Stimulated activated CD4-positive, alpha-beta T cell treated with anti-CD3 and anti-CD28 coated beads, Interleukin-4, amount 100 ng/mL, for 24 hours (primary cell): Measurements from ENCODE around the gene ZMYND8.
"Not testable (repeated sequence)": the region's sequence is repeated elsewhere in the genome, so short reads cannot be mapped to it uniquely, and the experiment has no call there.

Experiments
- DNase-seq: peaks from one replicate; pipeline ENCODE4 v3.0.0-alpha.2; 2020

ZMYND8 gene

GRCh38 chr20:47263465-47264084 is 92.9 kb downstream of the ZMYND8 start:
- DNase-seq = no peak

DNA sequence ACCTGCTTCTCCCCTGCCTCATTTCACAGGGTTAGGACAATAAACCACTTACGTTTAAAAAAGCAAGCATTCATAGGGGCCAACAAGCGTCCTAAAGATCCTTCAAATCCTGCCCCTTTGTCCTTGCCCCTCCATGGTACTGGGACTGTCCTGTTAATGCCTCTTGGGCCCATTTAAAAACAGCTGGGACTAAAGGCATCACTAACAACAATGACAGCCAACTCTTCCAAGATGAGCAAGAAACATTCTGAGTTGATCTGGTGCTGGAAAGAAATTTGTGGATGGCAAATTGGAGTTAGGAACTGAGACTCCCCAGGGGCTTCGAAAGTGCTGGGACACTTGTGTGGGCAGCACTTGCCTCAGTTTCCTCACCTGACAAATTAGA is 93.4 kb downstream of the ZMYND8 start:
- DNase-seq = no peak

- DNase-seq = no peak
Observed at GRCh38 chr20:47262365-47263013, 94.0 kb downstream of the ZMYND8 start.

DNA sequence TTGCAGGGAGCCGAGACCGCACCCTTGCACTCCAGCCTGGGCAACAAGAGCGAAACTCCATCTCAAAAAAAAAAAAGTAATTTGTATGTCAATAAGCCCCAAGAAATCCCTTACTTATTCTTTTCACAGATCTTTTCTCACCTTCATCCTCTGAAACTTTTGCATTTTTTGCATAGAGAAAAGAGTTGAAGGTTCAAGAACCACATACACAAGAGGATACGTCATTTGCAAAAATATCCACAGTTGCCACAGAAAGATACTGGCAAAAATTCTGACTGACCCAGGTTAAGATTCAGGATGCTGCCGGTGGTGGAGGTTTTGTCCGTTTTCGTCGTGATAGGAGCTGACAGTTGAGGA is 94.5 kb downstream of the ZMYND8 start:
- no peak for DNase-seq

DNA sequence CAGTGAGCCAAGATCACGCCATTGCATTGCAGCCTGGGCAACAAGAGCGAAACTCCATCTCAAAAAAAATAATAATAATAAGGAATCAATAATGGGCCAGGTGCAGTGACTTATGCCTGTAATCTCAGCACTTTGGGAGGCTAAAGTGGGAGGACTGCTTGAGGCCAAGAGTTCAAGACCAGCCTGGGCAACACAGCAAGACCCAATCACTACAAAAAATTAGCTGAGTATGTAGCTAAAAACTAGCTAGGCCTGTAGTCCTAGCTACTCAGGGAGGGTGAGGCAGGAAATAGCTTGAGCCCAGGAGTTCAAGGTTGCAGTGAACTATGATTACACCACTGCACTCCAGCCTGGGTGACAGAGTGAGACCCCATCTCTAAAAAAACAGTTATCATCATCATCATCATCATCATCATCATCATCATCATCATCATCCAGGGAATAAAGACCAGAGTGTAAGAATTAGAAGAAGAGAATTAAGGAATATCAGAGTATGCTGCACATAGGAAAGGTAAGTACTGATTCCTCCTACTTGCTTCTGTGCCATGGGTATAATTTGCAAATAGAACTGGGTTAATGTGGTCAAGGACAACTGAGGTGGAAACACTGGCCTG is 95.2 kb downstream of the ZMYND8 start:
- DNase-seq = not testable (repeated sequence)

GRCh38 chr20:47260540-47261126 is 95.9 kb downstream of the ZMYND8 start:
- not testable (repeated sequence) for DNase-seq

DNA sequence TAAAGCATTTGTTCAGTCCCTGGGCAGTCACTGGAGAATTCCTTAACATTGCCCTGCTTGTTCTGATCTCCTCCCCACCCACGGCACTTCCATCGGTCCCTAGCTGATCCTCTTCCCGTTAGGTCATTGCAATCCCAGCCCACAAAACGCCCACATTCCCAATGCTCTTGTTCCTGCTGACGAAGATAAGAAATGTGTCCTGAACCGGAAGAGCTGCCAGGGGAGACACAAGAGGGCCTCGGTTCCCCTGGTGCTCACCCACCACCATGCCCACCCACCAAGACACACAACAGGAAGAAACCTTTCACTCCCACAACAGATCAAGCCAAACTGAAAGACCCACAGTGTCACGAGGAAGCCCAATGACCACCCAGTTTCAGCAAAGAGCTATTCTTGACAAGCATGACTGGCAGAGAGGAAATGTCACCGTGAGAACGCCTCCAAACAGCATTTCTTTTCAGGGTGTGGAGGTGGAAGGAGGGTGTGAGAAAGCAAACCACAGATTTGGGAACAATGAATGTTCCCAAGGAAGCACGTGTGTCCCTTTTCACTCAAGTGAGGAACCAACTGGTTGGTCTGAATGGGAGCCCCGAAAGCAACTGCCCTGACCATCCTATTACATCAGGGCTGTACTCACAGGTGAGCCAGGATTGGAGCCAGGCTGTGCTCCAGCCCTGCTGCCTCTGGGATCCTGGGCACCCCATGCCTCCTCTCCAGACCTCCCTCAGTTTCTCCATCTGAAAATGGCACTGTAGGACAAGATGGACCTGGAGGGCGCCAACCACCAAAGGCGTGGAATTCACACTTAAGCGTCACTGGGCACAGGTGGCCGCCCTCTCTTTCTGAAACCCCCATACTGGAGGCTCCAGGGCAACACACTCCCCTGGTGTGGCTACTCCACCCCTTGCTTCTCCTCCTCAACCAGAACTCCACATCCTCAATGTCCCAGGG is 97.5 kb downstream of the ZMYND8 start:
- no peak for DNase-seq

DNA sequence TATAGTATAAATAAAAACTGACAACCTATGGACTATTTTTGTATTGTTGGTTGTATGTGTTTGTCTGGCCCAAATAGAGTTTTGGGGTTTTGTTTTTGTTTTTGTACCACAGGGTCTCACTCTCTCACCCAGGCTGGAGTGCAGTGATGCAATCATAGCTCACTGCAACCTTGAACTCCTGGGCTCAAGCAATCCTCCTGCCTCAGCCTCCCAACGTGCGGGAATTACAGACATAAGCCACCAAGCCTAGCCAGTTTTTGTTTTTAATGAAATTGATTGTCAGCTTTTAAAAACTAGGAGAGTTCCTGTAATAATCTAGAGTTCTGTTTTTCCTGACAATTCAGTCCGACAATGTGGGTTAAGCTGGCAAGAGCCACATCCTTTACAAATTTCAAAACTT is 98.7 kb downstream of the ZMYND8 start:
- no peak for DNase-seq

- no peak for DNase-seq
Observed at GRCh38 chr20:47257256-47257655, 99.2 kb downstream of the ZMYND8 start.

DNA sequence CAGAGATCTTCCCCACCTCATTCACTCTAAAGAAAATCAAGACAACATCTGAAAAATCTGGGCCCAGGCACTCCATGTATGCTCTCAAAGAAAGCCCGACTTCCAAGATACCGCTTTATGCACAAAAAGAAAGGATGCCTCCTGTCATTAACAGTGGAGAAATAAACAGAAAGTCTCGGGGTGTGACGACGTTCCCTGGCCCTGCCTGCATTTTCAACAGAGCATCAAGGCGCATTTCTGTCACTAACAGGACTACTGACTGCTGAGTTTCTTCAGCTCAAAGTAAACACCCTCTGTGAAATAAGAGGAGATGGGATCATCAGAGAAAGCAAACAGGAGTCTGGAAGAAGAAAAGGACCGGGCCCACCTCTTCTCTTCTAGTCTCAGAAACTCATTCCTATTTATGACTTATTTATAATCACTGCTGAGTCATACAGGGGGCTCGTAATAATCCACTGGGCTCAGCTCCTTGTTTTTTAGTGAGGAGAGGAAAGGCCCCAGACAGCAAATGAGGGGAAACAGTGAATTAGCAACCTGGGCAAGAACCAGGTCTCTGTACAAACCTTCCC is 99.7 kb downstream of the ZMYND8 start:
- DNase-seq = no peak

- DNase-seq = no peak
Observed at GRCh38 chr20:47253872-47254271, 102.6 kb downstream of the ZMYND8 start.

DNA sequence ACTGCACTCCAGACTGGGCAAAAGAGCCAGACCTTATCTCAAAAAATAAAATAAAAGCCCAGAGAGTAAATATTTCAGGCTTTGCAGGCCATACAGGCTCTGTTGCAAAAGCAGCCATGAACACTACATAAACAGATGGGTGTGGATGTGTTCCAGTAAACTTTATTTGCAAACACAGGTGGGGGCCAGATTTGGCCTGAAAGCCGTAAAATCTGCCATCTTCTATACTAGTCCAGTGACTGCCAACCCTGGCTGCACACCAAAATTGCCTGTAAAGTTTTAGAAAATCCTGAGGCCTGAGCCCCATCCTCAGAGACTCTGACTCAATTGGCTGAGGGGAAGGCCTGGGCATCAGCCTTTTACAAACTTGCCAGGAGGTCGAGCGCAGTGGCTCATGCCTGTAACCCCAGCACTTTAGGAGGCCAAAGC is 103.6 kb downstream of the ZMYND8 start:
- no peak for DNase-seq

- DNase-seq = no peak
Observed at GRCh38 chr20:47251154-47252020, 105.1 kb downstream of the ZMYND8 start.

GRCh38 chr20:47250360-47250759 is 106.1 kb downstream of the ZMYND8 start:
- no peak for DNase-seq

DNA sequence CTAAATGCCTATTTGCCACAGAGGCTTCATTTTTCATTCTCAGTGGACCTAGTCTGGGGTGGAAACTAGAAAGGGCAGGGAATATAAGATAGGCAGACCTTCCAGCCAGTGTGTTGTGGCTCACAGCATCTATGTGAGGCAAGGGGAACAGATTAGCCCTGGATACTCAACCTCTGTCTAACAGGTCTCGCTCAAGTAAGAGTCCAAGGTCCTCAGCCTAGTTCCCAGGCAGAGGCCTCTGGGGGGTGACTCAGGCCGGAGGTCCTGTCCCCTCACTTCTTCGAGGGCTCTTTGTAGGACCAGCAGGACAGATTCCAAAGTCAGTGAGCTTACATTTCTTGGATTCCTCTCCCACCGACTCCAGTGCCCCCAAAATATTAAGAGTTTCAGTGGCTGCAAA is 106.6 kb downstream of the ZMYND8 start:
- DNase-seq = no peak

- DNase-seq = no peak
Observed at GRCh38 chr20:47248448-47248966, 108.0 kb downstream of the ZMYND8 start.

GRCh38 chr20:47247972-47248371 is 108.5 kb downstream of the ZMYND8 start:
- no peak for DNase-seq

DNA sequence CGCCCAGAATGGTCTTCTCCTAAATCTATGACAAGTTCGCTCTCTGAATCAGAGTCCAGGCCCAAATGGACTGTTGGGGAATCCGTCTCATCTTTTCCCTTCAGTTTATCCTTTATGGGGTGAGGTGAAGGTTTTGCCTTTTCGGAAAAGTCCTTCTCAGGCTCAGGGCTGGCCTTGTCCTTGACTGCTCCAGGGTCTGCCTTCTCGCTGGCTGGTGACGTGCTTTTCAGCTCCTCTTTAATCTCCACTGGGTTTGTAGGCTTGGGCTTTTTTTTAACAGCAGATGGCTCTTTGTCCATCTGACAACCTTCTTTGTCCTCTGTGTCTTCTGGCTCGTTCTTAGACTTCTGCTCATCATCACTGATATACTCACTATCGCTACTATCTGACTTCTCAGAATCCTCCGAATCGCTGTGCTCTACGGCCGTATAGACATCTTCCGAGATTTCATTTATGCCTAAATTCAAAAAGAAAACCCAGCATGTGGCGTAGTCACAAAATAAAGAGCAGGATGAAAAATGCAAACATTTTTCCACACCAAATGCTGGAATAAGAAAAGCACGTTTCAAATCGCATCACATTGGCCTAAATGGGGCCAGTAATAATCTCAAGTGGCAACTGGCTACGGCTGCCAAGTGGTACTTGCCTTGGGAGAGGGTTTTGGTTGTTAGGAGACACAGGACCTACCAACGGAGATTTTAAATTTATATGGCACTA is 110.3 kb downstream of the ZMYND8 start:
- no peak for DNase-seq

GRCh38 chr20:47245166-47245565 is 111.3 kb downstream of the ZMYND8 start:
- not testable (repeated sequence) for DNase-seq

- no peak for DNase-seq
Observed at GRCh38 chr20:47244451-47244850, 112.0 kb downstream of the ZMYND8 start.
